A673 (cell line): Measurements from ENCODE around the gene ANKS1B. TPM values are rescaled to one million over a fixed set of nuclear protein-coding genes. Genes with fewer than 3 reads are reported as not detected.
A peak's percentile ranks its signal among the peaks of the same experiment; 100 is the strongest.

Experiments used
- BruUV-seq: library from RNA; stranded (reverse); fragments of 400-500 nt; replicated peaks from 2 replicates; lab custom pipeline; 2021; lab: Mats Ljungman, UMichigan
- CTCF ChIA-PET: fragments of 300-600 bp; sonication (Branson Sonifier 250); formaldehyde crosslinking; loops from one replicate; lab custom pipeline; 2022; ENCODE audit warnings: antibody characterized with exemption; lab: Charles Lee
- POLR2A ChIA-PET: fragments of 300-600 bp; sonication (Branson Sonifier 250); formaldehyde crosslinking; loops from one replicate; lab custom pipeline; 2022; ENCODE audit warnings: antibody characterized with exemption; ENCODE audit not compliant: low non-redundant PET; lab: Charles Lee
- DNase-seq: peaks from one replicate; pipeline ENCODE4 v3.0.0-alpha.2; 2015; ENCODE audit warnings: low spot score
- H3K27ac ChIP-seq: fragments of 200-600 bp; sonication (generic); 2 replicates; pipeline ENCODE4 v1.5.1; 2016; ENCODE audit warnings: mixed run types, low read depth, mild to moderate bottlenecking, mixed read lengths, antibody characterized with exemption, low read length; ENCODE audit not compliant: poor library complexity, severe bottlenecking
- H3K27me3 ChIP-seq: fragments of 200-600 bp; sonication (generic); replicated peaks from 2 replicates; pipeline ENCODE4 v1.6.1; 2017; ENCODE audit warnings: mixed run types, low read depth, mild to moderate bottlenecking, mixed read lengths, antibody characterized with exemption, low read length; ENCODE audit not compliant: insufficient read depth, poor library complexity
- H3K36me3 ChIP-seq: fragments of 200-600 bp; sonication (generic); 2 replicates; pipeline ENCODE4 v1.6.1; 2016; ENCODE audit warnings: mixed run types, mild to moderate bottlenecking, mixed read lengths, antibody characterized with exemption, low read length; ENCODE audit not compliant: insufficient read depth, poor library complexity, severe bottlenecking
- H3K4me1 ChIP-seq: fragments of 200-600 bp; sonication (generic); 2 replicates; pipeline ENCODE4 v1.6.1; 2017; ENCODE audit warnings: mixed run types, mild to moderate bottlenecking, mixed read lengths, antibody characterized with exemption, low read length; ENCODE audit not compliant: insufficient read depth, poor library complexity, severe bottlenecking
- H3K4me3 ChIP-seq: fragments of 200-600 bp; sonication (generic); 2 replicates; pipeline ENCODE4 v1.5.1; 2016; ENCODE audit warnings: low read depth, mixed run types, mild to moderate bottlenecking, mixed read lengths, low read length; ENCODE audit not compliant: poor library complexity, severe bottlenecking
- H3K9me3 ChIP-seq: fragments of 200-600 bp; sonication (generic); 2 replicates; pipeline ENCODE4 v1.6.1; 2016; ENCODE audit warnings: mixed run types, low read depth, mild to moderate bottlenecking, mixed read lengths, antibody characterized with exemption, low read length; ENCODE audit not compliant: poor library complexity, severe bottlenecking
- CTCF ChIP-seq: fragments of 300-800, 200-600 bp; sonication (generic); conservative IDR thresholded peaks from 2 replicates; pipeline ENCODE4 v1.5.1; 2017; ENCODE audit warnings: low read depth, mild to moderate bottlenecking, antibody characterized with exemption, low read length, moderate library complexity, mixed read lengths
- EZH2 ChIP-seq: fragments of 200-600 bp; sonication (generic); IDR thresholded peaks from 2 replicates; pipeline ENCODE4 v1.6.1; 2017; ENCODE audit warnings: borderline replicate concordance, low read depth, mild to moderate bottlenecking, mixed read lengths, antibody characterized with exemption, low read length; ENCODE audit not compliant: poor library complexity, severe bottlenecking
- intact Hi-C: fragments of 100-400 bp; cut with micrococcal nuclease; formaldehyde crosslinking; loops from one replicate; pipeline ENCODE4 v1.10.0; 2022; ENCODE audit not compliant: unreplicated experiment
- total RNA-seq: library from RNA; stranded (reverse); gene quantifications from 2 replicates; pipeline ENCODE4 v1.2.3, GENCODE V29; 2021

ANKS1B gene
- total RNA-seq, 1 experiment from 2014 or later, result 0.99 TPM

- Histone ChIP-seq H3K36me3 (no peaks in the 10 kb centered on the region), H3K27me3 (no peaks in the 10 kb centered on the region), H3K27ac (no peak overlapping the region), H3K4me3 (no peak overlapping the region), H3K9me3 (no peaks in the 10 kb centered on the region), H3K4me1 (peaks cover 6% of the 10 kb centered on the region)
- DNase-seq, result peak; percentile 71
- intact Hi-C loops, result loop anchor here (1.0 to 5.0 kb wide), 3 partner anchors 299 to 581 kb away; no protein-coding TSS in a partner anchor
- POLR2A ChIA-PET, result no interaction called here
- peak; percentile 76 for TF ChIP-seq CTCF
- TF ChIP-seq EZH2, result no peak
- no TSS peak for BruUV-seq
- CTCF ChIA-PET, result interaction anchor here (0.6 to 2.1 kb wide), 10 partner anchors 12 to 627 kb away, joined by 3 to 9 read pairs (median 3); no protein-coding TSS in a partner anchor
These were observed 985.9 kb downstream of the ANKS1B start for GRCh38 chr12:98998697-98999299.

DNA sequence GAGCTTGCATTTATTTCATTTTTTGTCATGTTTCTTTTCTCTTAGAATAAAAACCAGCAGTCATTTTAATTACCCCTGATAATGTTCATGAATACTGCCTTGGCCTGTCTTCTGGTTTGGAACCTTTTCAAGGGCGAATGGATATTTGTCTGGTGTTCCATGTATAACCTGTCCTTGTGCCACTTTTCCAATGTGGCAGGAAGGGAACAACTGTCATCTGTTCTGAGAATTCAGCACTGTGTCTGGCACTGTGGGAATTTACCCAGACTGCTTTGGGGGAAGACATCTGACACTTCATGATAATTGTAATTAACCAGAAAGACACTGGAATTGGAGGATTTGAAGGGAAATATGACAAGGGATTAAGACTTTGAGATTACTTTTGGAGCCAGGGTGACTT lies 986.8 kb downstream of the ANKS1B start:
- TF ChIP-seq EZH2 (no peak), CTCF (no peak)
- H3K27ac ChIP-seq, result no peak overlapping the region
- H3K27me3 ChIP-seq, result no peaks in the 10 kb centered on the region
- intact Hi-C loops, result loop anchor here (1.0 to 5.0 kb wide), 3 partner anchors 299 to 581 kb away; no protein-coding TSS in a partner anchor
- peaks cover 6% of the 10 kb centered on the region for H3K4me1 ChIP-seq
- ChIA-PET CTCF (interaction anchor here (0.9 to 2.1 kb wide), 2 partner anchors 43 to 299 kb away, joined by 3 to 7 read pairs; no protein-coding TSS in a partner anchor), POLR2A (no interaction called here)
- H3K36me3 ChIP-seq, result no peaks in the 10 kb centered on the region
- no peaks in the 10 kb centered on the region for H3K9me3 ChIP-seq
- no peak overlapping the region for H3K4me3 ChIP-seq
- DNase-seq, result peak; percentile 6
- BruUV-seq, result no TSS peak

- TF ChIP-seq CTCF (no peak), EZH2 (no peak)
- BruUV-seq, result no TSS peak
- Histone ChIP-seq H3K27me3 (no peaks in the 10 kb centered on the region), H3K27ac (no peak overlapping the region), H3K4me3 (no peak overlapping the region), H3K36me3 (no peaks in the 10 kb centered on the region), H3K9me3 (no peaks in the 10 kb centered on the region), H3K4me1 (no peaks in the 10 kb centered on the region)
- POLR2A ChIA-PET, result no interaction called here
- intact Hi-C loops, result no loop called here
- DNase-seq, result no peak
- CTCF ChIA-PET, result no interaction called here
These were observed 994.1 kb downstream of the ANKS1B start for GRCh38 chr12:98990648-98991047.
